GM21576 (cell line): ENCODE data around the gene RAI1.

Experiments used
- ATAC-seq: cut with Tn5 transposase; IDR thresholded peaks from one replicate; pipeline ENCODE4 v1.9.1; 2021; ENCODE audit warnings: mild to moderate bottlenecking, moderate library complexity; ENCODE audit not compliant: unreplicated experiment

RAI1 gene

DNA sequence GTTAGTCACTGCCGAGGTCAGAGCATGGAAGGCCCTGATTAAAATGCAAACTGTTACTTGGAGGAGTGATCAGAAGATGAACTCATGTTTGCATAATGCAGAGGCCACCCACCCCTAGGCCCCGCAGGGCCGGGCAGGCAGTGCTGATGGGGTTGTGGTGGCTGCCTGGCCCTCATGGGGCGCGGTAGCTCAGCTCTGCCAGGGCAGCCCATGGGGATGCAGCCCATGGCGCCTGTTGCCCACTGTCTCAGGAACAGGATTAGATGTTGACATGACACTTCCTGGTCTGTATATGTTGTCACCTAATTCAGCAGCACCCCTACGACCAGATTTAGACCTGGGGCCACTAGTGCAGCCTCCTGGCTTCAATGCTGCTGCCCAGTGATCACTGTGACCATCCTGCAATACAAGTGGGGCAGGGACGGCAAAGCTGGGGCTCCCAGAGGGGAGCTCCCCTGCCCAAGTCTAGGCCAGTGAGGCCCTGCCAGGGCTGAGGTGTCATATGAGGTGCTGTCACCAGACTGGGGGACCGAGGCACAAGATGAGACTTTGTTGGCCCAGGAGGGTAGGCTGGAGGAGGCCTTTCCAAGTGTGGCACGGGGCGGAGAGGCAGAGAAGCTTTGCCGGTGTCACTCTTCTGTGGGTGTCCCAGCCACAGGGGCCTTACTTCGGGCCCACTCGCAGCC is 49.1 kb downstream of the RAI1 start:
- ATAC-seq, result no peak

DNA sequence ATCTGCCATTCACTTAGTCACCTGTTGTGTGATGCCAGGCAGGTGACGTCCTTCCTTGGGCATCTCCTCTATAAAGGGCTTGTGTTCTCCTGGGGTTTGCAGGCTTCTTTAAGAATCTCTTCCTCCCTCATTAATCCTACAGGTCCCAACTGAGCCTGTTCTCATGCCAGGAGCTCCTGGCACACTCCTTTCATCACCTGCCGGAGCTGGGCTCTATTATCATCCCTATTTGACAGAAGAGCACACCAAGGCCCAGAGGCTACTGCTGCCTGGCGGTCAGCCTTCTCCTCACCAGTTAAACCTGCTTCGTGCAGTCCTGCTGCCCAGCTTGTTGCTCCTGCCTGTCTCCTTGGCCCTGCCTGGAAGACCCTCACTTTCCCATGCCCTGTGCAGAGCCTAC is 51.2 kb downstream of the RAI1 start:
- ATAC-seq, result no peak

DNA sequence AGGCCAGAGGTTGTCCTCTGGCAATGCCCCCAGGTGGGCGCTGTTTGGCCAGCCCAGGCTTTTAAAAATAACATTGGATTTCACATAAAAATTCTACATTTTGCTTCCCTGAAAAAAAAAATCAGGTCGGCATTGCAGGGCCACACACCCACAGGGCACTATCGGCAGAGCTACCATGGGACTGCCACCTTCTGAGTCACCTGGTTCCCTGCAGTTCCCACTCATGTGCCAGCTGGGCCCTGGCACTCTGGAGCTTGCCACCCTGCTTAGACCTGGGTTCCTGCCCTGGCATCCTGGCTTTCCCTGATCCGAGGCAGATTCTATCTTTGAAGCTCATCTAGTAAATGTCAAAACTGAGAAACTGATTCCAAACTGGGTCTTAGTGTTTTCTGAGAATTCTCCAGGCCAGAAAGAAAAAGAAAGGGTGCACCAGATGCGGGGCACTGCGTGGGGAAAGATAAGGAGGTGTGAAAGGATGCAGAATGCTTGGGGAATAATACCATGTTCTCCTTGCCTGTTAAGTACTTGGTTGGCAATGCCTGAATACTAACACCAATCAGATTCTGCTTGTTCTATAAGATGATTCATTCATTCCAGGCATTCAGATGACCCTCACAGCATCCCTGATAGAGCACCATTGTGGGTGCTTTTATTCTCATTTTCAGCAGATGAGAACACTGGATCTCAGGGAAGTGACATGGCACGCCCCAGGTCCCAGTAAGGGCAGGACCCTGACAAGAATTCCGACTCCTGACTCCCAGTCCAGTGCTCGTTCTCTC is 51.8 kb downstream of the RAI1 start:
- no peak for ATAC-seq

DNA sequence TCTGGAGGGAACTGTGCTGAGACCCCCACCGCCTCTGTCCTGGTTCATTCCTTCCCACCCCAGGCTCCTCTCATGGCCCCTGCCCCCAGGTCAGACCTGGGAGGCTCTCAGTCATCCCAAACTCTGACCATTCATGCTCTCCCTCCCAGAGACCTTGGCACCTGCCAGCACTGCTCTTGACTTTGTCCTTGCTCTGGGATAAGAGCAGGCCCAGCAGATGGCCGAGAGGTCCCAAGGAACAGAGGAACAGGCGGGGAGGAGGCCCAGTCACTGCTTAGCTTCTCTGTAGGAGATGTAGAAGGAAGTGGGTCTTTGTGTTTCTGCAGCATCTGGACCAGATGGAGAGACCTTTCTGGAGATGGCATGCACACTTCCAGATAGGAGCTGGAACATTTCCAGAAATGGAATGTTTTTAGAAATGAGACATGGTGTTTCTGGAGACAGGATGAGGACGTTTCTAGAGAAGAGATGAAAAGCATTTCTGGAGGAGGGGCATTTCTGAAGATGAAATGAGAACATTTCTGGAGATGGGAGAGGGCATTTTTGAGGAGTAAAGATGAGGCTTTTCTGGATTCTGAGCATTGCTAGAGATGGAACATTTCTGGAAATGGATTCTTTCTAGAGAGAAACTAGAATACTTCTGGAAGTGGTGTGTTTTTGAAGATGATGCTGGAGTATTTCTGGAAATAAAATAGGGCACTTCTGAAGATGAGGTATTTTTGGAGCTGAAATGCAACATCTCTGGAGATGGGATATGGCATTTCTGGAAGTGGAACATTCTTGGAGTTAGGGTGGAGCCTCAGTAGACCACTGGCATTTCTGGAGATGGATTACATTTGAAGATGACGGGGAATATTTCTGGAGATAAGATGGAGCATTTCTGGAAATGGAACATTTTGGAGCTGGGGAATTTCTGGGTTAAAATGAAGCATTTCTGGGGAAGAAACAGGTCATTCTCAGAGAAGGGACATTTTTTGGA is 55.2 kb downstream of the RAI1 start:
- ATAC-seq, result no peak

DNA sequence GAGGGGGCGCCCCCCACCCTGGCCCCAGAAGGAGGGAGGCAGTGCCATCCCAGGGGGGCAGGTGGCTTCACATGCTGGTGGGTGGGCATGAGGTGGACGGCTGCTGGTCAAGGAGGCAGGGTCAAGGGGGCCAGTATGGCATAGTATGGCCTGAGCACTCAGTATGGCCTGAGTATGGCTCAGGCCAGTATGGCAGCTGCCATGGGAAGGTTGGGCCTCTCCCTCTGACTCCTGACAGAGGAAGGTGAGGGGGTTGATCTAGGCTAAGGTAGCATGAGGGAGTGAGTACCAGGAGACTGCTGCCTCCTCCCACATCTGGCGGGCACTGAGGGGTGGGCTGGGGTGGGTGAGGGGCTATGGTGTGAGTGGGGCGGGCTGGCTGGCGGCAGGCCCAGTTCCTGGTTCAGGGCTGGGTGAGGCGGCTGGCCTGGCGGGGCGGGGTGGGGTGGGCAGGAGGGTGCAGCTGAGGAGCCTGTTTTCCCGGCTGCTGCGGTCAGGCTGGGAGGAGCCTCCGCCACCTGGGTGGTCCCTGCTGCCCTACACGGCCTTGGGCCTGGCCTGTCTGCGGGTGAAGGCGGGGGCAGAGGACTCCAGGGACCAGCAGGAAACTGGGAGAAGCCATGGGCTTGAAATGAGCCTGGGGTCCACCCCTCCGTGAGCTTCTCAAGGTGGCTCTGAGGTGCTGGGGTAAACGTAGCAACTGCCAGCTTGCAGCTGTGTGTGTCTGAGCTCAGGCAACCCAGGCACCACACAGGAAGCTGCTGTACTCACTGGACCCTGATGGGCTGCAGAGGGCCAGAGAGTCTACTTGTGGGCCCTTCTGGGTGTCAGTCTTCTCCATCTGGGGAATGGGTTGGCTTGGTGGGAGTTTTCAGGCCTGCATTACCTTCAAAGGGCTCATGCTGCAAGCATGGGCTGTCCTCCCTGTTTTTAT is 57.0 kb downstream of the RAI1 start:
- ATAC-seq, result no peak

DNA sequence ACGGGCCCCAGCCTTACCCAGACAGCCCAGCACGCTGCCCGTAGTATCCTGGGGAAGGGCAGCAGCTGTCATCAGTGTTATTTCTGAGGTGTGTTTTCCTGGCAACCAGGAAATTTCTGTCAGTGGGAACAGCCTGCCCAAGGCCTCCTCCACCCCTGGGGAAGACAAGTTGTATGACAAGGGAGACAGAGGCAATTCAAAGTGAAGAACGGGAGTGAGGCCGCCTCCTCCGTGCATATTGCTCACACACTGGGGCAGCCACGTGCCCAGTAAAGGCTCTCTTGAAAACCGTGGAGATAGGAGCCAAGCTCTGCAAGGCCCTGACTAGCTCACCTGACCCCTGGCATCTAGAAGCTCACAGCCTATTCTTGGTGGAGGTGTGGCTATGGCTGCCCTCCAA is 57.6 kb downstream of the RAI1 start:
- no peak for ATAC-seq

DNA sequence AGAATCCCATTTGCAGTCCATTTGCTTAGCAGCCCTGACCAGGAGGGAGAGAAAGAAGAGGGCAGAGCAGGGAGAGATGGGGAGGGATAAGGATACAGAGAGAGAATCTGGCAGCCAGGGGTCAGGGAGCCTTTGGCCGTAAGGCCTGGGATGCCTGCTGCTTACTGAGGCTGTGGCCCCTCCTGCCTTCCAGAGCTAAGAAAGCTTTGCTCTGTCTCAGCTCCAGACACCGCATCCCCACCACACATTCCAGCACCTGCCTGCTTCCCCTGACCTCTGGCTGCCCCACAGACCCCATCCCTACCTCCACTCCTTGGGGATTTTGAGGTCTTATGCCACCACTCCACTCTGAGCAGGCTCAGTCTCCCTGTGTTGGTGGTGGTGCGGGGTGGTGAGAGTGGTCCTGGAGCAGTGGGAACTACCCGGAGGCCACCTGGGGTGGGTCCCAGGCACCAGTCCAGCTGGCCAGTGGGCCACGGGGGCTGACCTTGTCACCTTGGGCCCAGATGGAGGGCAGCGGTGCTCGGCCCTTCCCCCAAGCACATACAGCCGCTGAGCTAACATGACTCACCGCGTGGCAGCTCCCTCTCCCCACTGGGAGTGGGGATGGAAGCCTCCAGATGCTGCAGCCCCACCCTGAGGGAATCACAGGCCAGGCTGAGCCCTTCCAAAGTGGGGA is 58.3 kb downstream of the RAI1 start:
- no peak for ATAC-seq

DNA sequence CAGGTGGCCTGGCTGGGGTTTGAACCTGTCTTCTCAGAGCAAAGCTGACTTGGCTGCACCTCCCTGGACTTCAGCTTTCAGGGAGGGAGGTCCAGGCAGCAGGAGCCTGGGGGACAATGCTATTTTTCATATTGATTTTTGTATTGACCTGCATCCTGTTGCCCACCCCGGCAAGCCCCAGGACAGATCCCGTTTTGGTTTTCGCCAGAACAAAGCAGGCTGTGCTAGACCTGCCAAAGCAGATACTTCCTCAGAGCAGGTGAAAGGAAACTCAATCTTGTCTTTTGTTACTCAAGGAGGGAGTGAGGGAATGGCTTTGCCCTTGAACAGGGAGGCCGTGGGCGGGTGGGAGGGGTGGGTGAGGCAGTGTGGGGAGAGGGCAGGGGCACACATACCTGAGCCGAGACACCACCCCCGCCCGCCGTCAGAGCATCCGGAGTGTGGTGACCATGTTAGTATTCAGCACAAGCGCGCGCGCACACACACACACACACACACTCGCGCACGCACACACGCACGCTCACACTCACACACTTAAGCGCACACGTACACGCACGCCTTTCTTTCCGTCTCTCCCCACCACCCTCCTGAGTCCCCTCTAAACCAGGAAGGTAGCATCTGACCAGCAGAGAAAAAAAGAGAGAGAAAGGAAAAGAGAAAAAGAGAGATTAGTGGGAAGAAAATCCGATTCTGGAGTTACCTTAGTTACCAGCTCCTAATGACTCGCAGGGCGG is 59.5 kb downstream of the RAI1 start:
- ATAC-seq, result no peak

DNA sequence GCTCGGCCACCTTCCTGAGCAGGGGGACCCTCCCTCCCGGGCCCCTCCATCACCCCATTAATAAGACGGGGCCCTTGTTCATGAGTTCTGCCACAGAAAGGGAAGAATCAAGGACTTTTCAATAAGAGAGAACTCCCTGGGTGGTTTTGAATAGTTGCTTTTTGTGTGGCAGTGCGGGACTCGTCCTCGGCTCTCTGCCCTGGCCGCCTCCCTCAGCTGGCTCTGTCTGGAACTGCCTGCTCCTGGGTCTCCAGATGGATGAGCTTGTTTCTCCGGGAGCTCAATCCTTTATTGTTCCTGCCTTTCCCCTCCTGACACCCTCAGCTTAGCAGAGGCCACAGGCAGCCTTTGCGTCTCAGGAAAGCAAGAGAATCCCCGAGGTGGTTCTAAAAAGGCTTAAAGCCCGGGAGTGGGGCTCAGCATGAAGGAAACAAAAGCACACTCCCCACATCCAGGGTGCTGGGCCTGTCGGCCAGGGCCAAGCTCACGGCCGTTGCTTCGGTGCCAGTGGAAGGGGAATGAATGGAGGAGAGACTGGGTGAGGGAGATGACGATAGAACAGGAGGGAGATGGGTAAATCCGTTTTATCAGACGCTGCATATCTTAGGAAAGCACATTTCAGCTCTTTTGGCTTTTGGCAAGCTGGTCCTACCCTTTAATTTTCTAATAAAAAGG is 60.2 kb downstream of the RAI1 start:
- no peak for ATAC-seq

DNA sequence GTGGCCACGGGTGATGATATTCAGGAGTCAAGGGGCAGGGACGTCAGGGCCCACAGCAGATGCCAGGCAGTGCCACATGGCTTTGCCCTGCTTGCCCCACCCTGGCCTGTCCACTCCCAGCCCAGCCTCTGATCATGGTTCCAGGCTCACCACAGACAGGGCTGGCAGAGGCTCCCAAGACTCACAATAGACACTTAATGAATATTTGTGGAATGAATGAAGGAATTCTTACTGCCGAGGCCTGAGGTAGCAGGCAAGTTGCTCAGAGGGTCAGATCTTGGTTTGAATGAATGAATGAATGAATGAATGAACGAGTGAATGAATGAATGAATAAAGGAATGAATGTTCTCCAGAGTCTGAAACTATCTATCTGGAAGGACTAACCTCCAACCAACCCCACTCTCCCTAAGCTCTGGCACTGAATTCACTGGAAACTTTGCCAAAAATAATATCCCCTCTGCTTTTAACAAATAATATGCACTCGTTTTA is 60.9 kb downstream of the RAI1 start:
- no peak for ATAC-seq

DNA sequence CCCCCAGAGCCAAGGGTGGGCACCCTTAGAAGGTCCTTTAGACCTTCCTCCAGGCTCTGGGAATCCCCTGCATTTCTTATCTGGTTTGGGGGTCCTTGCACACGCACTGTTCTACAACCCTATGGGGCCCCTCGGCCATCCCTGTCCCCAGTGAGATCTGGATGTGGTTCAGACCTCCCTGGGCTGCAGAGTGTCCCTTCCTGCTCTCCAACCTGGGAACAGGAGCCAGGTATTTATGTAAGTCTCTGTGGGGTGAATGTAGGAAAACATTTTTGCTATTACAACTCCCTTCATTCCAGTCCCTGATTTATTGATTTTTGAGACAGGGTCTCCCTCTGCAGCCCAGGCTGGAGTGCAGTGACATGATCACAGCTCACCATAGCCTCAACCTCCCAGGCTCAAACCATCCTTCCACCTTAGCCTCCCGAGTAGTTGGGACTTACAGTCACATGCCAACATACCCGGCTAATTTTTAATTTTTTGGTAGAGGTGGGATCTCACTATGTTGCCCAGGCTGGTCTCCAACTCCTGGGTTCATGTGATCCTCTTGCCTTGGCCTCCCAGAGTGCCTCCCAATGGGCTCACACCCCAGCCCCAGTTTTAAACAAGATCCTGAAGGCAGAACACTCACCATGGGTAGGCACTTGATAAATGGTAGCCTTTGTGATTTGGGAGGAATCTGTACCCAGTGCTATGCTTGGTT is 61.6 kb downstream of the RAI1 start:
- ATAC-seq, result no peak

DNA sequence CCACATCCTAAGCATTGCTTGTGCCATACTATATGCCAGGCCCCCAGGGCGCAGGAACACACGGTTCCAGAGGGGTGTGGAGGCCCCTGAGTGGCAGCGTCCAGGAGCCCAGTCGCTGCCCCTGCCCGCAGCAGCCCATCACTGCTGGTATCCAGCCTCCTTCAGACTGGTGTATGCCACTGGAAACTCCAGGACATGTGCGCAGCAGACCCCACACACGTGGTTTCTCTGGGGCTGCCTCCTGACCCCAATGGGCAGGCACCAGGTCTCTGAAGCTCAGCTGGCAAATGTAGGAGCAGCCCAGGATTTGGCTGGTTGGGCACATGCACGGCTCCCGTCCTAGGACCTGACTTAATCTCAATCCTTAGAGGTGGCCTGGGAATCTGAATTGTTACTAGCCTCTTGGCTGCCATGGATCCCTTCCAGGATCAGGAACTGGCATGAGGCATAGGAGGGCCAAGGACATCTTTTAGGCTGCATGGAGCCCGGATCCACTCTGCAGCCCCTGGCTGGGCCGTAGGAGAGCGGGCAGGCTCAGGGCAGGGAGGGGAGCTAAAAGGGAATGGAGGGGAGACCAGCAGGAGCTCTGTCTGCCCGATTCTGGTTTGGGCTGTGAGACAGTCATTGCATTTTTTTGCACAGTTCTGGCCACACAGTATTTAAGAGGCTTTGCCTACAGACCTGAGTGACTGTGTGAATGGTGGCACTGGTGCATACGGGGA is 62.3 kb downstream of the RAI1 start:
- ATAC-seq, result no peak

DNA sequence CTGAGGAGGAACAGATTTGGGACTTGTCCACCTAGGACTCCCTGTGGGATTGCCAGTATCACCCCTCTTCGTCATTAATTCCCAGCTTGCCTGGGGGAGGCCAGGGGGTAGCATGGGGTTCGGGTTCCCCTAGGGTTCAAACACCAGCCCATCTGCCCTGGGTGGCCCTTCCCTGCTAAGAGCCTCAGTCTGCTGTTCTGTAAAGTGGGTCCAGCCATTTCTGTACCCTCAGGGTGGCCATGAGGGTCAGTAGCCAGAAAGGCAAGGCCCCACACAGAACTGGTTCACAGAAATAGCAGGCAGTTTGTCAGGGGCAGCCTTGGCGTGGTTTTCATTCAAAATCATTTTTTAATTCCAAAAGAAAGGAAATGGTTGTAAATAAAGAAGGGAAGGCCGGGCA is 62.9 kb downstream of the RAI1 start:
- no peak for ATAC-seq

DNA sequence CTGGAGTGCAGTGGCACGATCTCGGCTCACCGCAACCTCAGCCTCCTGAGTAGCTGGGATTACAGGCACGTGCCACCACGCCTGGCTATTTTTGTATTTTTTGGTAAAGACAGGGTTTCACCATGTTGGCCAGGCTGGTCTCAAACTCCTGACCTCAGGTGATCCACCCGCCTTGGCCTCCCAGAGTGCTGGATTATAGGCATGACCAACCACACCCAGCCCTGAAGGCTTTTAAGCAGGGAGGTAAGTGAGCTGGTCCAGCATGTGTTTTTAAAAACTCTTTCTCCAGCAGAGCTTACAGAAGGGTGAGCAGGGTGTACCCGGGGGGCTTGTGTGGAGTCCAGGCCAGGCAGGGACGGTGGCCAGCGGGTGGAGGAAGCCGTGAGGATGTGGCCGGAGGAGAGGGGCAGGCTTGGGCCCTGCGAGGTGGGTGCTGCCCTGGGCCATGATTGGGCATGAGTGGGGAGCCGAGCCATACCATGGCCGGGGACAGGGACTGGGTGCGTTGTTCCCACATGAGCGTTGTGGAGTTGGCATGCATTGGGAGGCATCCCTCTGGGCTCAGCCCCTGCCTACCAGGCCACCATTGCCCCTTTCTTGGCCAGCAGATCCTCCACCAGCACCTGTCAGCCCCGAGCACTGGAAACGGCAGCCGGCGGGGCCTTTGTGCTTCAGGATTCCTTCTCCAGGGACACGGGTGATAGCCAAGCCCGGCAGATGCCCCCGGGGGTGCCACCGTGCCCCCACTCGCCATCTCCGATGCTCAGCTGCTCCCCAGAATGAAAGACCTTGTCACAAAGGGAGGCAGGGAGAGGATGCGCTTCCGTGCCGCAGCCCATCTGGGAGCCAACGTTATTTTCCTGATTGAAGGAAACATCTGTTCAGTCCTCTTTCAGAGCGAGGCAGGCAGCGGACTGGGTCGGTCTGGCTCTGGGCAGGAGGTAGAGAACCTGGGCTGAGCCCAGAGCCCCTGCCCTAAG is 64.5 kb downstream of the RAI1 start:
- no peak for ATAC-seq

DNA sequence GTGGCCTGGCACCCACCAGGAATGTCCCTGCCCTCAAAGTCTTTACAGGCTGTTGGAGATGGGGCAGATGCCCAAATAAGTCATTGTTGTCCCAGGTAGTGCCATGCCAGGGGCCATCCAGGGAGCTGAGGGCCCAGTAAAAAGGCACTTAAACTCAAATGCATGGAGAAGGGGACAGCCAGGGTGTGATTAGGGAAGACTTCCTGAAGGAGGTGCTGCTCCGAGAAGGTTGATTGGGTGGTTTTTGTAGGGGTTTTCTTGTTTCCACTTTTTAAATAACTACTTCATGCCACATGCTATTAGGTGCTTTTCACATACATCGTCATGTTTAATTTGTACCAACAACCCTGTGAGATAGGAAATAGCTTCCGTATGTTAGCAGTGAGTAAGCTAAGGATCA is 66.9 kb downstream of the RAI1 start:
- no peak for ATAC-seq

DNA sequence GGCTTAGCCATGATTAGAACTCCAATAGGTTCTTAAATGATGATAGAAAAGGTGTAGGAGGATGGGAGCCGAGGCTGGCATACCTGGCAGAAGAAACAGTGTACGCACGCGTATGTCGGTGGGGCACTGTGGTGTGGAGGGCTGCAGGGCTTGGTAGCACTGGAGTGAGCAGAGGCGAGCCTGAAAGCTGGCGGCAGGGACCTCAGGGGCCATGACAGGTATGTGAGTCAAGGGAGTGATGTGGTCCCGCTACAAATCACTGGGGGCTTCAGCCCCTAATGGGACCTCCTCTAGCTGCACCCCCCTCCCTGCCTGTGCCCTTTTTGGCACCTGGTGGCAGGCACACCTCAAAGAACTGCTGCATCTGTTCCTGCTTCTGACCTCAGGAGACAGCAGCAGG is 67.3 kb downstream of the RAI1 start:
- ATAC-seq, result no peak
